ENCODE data around the gene BRINP3.

BRINP3 gene

GRCh38 chr1:190453550-190453949, 24.1 kb downstream of the BRINP3 start:
- no peak for DNase-seq (ENCODE audit: low read depth in 3 of 3, low spot score in 1 of 3)

- DNase-seq (ENCODE audit: low read depth in 3 of 3, low spot score in 1 of 3) = no peak
Measured at GRCh38 chr1:190452272-190452848, 25.3 kb downstream of the BRINP3 start.

- no peak for DNase-seq (ENCODE audit: low read depth in 3 of 3, low spot score in 1 of 3)
Measured at GRCh38 chr1:190444464-190444863, 33.2 kb downstream of the BRINP3 start.

GRCh38 chr1:190439447-190439846, 38.2 kb downstream of the BRINP3 start:
- no peak for DNase-seq (ENCODE audit: low read depth in 3 of 3, low spot score in 1 of 3)

GRCh38 chr1:190436615-190437014, 41.0 kb downstream of the BRINP3 start:
- no peak for DNase-seq (ENCODE audit: low read depth in 3 of 3, low spot score in 1 of 3)

- DNase-seq (ENCODE audit: low read depth in 3 of 3, low spot score in 1 of 3) = no peak
Measured at GRCh38 chr1:190429932-190430331, 47.7 kb downstream of the BRINP3 start.

GRCh38 chr1:190429141-190429540, 48.5 kb downstream of the BRINP3 start:
- no peak for DNase-seq (ENCODE audit: low read depth in 3 of 3, low spot score in 1 of 3)

- no peak for DNase-seq (ENCODE audit: low read depth in 3 of 3, low spot score in 1 of 3)
Measured at GRCh38 chr1:190416239-190416638, 61.4 kb downstream of the BRINP3 start.

- no peak for DNase-seq (ENCODE audit: low read depth in 3 of 3, low spot score in 1 of 3)
Measured at GRCh38 chr1:190413142-190413541, 64.5 kb downstream of the BRINP3 start.

GRCh38 chr1:190403402-190403801, 74.3 kb downstream of the BRINP3 start:
- no peak for DNase-seq (ENCODE audit: low read depth in 3 of 3, low spot score in 1 of 3)

GRCh38 chr1:190399233-190399632, 78.4 kb downstream of the BRINP3 start:
- no peak for DNase-seq (ENCODE audit: low read depth in 3 of 3, low spot score in 1 of 3)

- no peak for DNase-seq (ENCODE audit: low read depth in 3 of 3, low spot score in 1 of 3)
Measured at GRCh38 chr1:190391582-190391981, 86.1 kb downstream of the BRINP3 start.

GRCh38 chr1:190377991-190378390, 99.7 kb downstream of the BRINP3 start:
- DNase-seq (ENCODE audit: low read depth in 3 of 3, low spot score in 1 of 3) = no peak

GRCh38 chr1:190377294-190377693, 100.4 kb downstream of the BRINP3 start:
- DNase-seq (ENCODE audit: low read depth in 3 of 3, low spot score in 1 of 3) = no peak

- DNase-seq (ENCODE audit: low read depth in 3 of 3, low spot score in 1 of 3) = no peak
Measured at GRCh38 chr1:190376044-190376443, 101.6 kb downstream of the BRINP3 start.

- DNase-seq (ENCODE audit: low read depth in 3 of 3, low spot score in 1 of 3) = no peak
Measured at GRCh38 chr1:190373705-190374336, 103.8 kb downstream of the BRINP3 start.

GRCh38 chr1:190367200-190367599, 110.5 kb downstream of the BRINP3 start:
- DNase-seq (ENCODE audit: low read depth in 3 of 3, low spot score in 1 of 3) = no peak

GRCh38 chr1:190365283-190365682, 112.4 kb downstream of the BRINP3 start:
- DNase-seq (ENCODE audit: low read depth in 3 of 3, low spot score in 1 of 3) = no peak

- no peak for DNase-seq (ENCODE audit: low read depth in 3 of 3, low spot score in 1 of 3)
Measured at GRCh38 chr1:190353538-190354101, 124.0 kb downstream of the BRINP3 start.

- no peak for DNase-seq (ENCODE audit: low read depth in 3 of 3, low spot score in 1 of 3)
Measured at GRCh38 chr1:190344454-190344853, 133.2 kb downstream of the BRINP3 start.

- no peak for DNase-seq (ENCODE audit: low read depth in 3 of 3, low spot score in 1 of 3)
Measured at GRCh38 chr1:190338829-190339228, 138.8 kb downstream of the BRINP3 start.

- DNase-seq (ENCODE audit: low read depth in 3 of 3, low spot score in 1 of 3) = no peak
Measured at GRCh38 chr1:190328871-190329270, 148.8 kb downstream of the BRINP3 start.

GRCh38 chr1:190328361-190328760, 149.3 kb downstream of the BRINP3 start:
- no peak for DNase-seq (ENCODE audit: low read depth in 3 of 3, low spot score in 1 of 3)

Measured in stimulated activated CD4-positive, alpha-beta T cell treated with anti-CD3 and anti-CD28 coated beads, TNF-alpha, amount 100 ng/mL, for 1 hour (primary cell).